Loucy (cell line): ENCODE data around the gene TECPR2.

Experiments
- H2AFZ ChIP-seq: fragments of 200-600 bp; sonication (generic); 2 replicates; pipeline ENCODE4 v1.6.0; 2016; ENCODE audit warnings: antibody characterized with exemption, mild to moderate bottlenecking, low read length, moderate library complexity
- H3F3A ChIP-seq: fragments of 200-600 bp; 2 replicates; pipeline ENCODE4 v1.6.0; 2016; ENCODE audit warnings: antibody characterized with exemption, low read depth, mild to moderate bottlenecking
- H3K27me3 ChIP-seq: fragments of 200-600 bp; sonication (generic); 2 replicates; pipeline ENCODE4 v1.6.1; 2014; ENCODE audit warnings: low read length, mild to moderate bottlenecking; ENCODE audit not compliant: insufficient read depth, poor library complexity, severe bottlenecking
- H3K36me3 ChIP-seq: fragments of 200-600 bp; sonication (generic); 2 replicates; pipeline ENCODE4 v1.6.1; 2016; ENCODE audit warnings: low read length; ENCODE audit not compliant: insufficient read depth
- H3K4me1 ChIP-seq: fragments of 200-600 bp; sonication (generic); 2 replicates; pipeline ENCODE4 v1.5.1; 2014; ENCODE audit warnings: low read length, mild to moderate bottlenecking; ENCODE audit not compliant: insufficient read depth, poor library complexity, severe bottlenecking
- H3K4me2 ChIP-seq: fragments of 200-600 bp; sonication (generic); 2 replicates; pipeline ENCODE4 v1.6.0; 2014; ENCODE audit warnings: antibody characterized with exemption, low read length, low read depth, mild to moderate bottlenecking; ENCODE audit not compliant: poor library complexity, severe bottlenecking
- H3K4me3 ChIP-seq: fragments of 200-600 bp; sonication (generic); 2 replicates; pipeline ENCODE4 v1.5.1; 2014; ENCODE audit warnings: low read length, mild to moderate bottlenecking, mixed read lengths; ENCODE audit not compliant: poor library complexity, severe bottlenecking
- H3K79me2 ChIP-seq: fragments of 200-600 bp; sonication (generic); 2 replicates; pipeline ENCODE4 v1.6.1; 2014; ENCODE audit warnings: low read length; ENCODE audit not compliant: insufficient read depth
- H3K9ac ChIP-seq: fragments of 200-600 bp; sonication (generic); 2 replicates; pipeline ENCODE4 v1.6.0; 2014; ENCODE audit warnings: mild to moderate bottlenecking, low read depth, low read length, moderate library complexity; ENCODE audit not compliant: poor library complexity, severe bottlenecking
- H3K9me2 ChIP-seq: fragments of 200-600 bp; sonication (generic); replicated peaks from 2 replicates; pipeline ENCODE4 v1.6.1; 2016; ENCODE audit warnings: low read depth, low read length, mixed read lengths
- H3K9me3 ChIP-seq: fragments of 200-600 bp; sonication (generic); 2 replicates; pipeline ENCODE4 v1.6.1; 2014; ENCODE audit warnings: mild to moderate bottlenecking, antibody characterized with exemption, low read length, low read depth; ENCODE audit not compliant: insufficient read depth
- H4K20me1 ChIP-seq: fragments of 200-600 bp; sonication (generic); 2 replicates; pipeline ENCODE4 v1.6.0; 2014; ENCODE audit warnings: antibody characterized with exemption, low read length, mild to moderate bottlenecking; ENCODE audit not compliant: insufficient read depth, poor library complexity, severe bottlenecking
- EZH2phosphoT487 ChIP-seq: fragments of 200-600 bp; IDR thresholded peaks from 2 replicates; pipeline ENCODE4 v1.6.1; 2018; ENCODE audit warnings: antibody characterized with exemption, mild to moderate bottlenecking, moderate library complexity, borderline replicate concordance
- TF ChIP-seq, protein P1 (sequence below): fragments of 200-600 bp; sonication (generic); conservative IDR thresholded peaks from 2 replicates; pipeline ENCODE4 v1.5.1; 2014; ENCODE audit warnings: mild to moderate bottlenecking, antibody characterized with exemption, low read length

Gene TECPR2

DNA sequence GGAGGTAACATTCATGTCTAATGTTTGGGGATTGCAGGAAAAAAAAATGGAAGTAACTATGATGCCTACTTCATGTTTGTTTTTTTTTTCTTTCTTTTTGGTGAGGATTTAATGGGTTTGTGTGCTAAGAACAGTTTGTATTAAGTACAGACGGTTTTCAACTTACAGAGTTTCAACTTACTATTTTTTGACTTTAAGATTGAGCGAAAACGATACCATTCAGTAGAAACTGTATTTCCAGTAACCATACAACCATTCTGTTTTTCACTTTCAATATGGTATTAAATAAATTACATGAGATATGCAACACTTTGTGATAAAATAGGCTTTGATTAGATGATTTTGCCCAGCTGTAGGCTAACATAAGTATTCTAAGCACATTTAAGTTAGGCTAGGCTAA is 10.4 kb downstream of the TECPR2 start:
- Histone ChIP-seq H2AFZ (no peak overlapping the region), H3K9me3 (no peaks in the 10 kb centered on the region), H3K79me2 (no peaks in the 10 kb centered on the region), H3K9ac (no peak overlapping the region), H3K9me2 (no peaks in the 10 kb centered on the region), H3K36me3 (no peaks in the 10 kb centered on the region), H4K20me1 (no peaks in the 10 kb centered on the region), H3K4me3 (no peak overlapping the region), H3K4me2 (no peak overlapping the region), H3K4me1 (peaks cover 3% of the 10 kb centered on the region), H3F3A (no peaks in the 10 kb centered on the region), H3K27me3 (no peaks in the 10 kb centered on the region)
- TF ChIP-seq, protein P1, sequence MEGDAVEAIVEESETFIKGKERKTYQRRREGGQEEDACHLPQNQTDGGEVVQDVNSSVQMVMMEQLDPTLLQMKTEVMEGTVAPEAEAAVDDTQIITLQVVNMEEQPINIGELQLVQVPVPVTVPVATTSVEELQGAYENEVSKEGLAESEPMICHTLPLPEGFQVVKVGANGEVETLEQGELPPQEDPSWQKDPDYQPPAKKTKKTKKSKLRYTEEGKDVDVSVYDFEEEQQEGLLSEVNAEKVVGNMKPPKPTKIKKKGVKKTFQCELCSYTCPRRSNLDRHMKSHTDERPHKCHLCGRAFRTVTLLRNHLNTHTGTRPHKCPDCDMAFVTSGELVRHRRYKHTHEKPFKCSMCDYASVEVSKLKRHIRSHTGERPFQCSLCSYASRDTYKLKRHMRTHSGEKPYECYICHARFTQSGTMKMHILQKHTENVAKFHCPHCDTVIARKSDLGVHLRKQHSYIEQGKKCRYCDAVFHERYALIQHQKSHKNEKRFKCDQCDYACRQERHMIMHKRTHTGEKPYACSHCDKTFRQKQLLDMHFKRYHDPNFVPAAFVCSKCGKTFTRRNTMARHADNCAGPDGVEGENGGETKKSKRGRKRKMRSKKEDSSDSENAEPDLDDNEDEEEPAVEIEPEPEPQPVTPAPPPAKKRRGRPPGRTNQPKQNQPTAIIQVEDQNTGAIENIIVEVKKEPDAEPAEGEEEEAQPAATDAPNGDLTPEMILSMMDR, result no peak
- TF ChIP-seq EZH2phosphoT487, result no peak

DNA sequence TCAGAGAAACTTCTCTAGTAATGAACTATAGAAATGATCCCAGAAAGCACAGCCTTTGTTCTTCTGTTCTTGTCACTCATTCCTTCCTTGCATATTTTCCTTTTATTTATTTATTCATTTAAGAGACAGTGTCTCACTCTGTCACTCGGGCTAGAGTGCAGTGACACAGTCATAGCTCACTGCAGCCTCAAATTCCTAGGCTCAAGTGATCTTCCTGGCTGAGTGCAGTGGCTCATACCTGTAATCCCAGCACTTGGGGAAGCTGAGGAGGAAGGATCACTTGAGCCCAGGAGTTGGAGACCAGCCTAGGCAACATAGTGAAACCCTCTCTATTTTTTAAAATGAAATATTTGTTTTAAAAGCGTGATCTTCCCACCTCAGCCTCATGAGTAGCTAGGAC is 11.5 kb downstream of the TECPR2 start:
- H3K4me1 ChIP-seq, result no peaks in the 10 kb centered on the region
- no peaks in the 10 kb centered on the region for H3K9me2 ChIP-seq
- TF ChIP-seq, protein P1, result no peak
- TF ChIP-seq EZH2phosphoT487, result no peak
- no peaks in the 10 kb centered on the region for H3K79me2 ChIP-seq
- H3K27me3 ChIP-seq, result no peaks in the 10 kb centered on the region
- no peak overlapping the region for H3K9ac ChIP-seq
- H3F3A ChIP-seq, result no peaks in the 10 kb centered on the region
- no peaks in the 10 kb centered on the region for H4K20me1 ChIP-seq
- no peak overlapping the region for H2AFZ ChIP-seq
- H3K36me3 ChIP-seq, result no peaks in the 10 kb centered on the region
- H3K4me2 ChIP-seq, result no peak overlapping the region
- H3K4me3 ChIP-seq, result no peak overlapping the region
- H3K9me3 ChIP-seq, result no peaks in the 10 kb centered on the region

DNA sequence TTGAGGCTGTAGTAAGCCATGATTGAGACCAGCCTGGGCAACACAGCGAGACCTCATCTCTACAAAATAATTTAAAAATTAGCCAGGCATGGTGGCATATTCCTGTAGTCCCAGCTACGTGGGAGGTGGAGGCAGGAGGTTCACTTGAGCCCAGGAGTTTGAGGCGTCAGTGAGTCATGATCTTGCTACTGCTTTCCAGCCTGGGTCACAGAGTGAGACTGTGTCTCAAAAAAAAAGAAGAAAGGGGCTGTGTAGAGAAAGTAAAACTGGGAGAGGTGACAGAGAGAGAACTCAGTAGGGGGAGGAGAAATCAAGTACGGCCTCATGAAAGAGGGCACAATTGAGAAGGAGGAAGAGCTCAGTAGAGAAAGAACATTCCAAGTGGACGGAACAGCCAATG is 12.4 kb downstream of the TECPR2 start:
- no peaks in the 10 kb centered on the region for H3K27me3 ChIP-seq
- no peaks in the 10 kb centered on the region for H3K79me2 ChIP-seq
- no peaks in the 10 kb centered on the region for H3F3A ChIP-seq
- TF ChIP-seq, protein P1, result no peak
- no peak for TF ChIP-seq EZH2phosphoT487
- H2AFZ ChIP-seq, result no peak overlapping the region
- no peaks in the 10 kb centered on the region for H3K9me3 ChIP-seq
- no peak overlapping the region for H3K4me3 ChIP-seq
- no peak overlapping the region for H3K9ac ChIP-seq
- no peaks in the 10 kb centered on the region for H3K4me1 ChIP-seq
- H3K9me2 ChIP-seq, result no peaks in the 10 kb centered on the region
- no peak overlapping the region for H3K4me2 ChIP-seq
- H3K36me3 ChIP-seq, result no peaks in the 10 kb centered on the region
- no peaks in the 10 kb centered on the region for H4K20me1 ChIP-seq
